HG02571 (cell line): ENCODE results near the gene HDDC2.

ENCODE experiments used
- ATAC-seq: cut with Tn5 transposase; IDR thresholded peaks from one replicate; pipeline ENCODE4 v1.9.1; 2021; ENCODE audit warnings: mild to moderate bottlenecking, moderate library complexity; ENCODE audit not compliant: unreplicated experiment

The HDDC2 gene

GRCh38 chr6:125301435-125302391 lies at the start of gene HDDC2:
TSS of gene HDDC2 (minus strand) at chr6:125301967. CDS start at chr6:125301932, 35 bp downstream.
- ATAC-seq, result peak; percentile 79

GRCh38 chr6:125346926-125347563 lies 45.3 kb upstream of the HDDC2 start:
- peak; percentile 79 for ATAC-seq

GRCh38 chr6:125346201-125346925 lies 44.6 kb upstream of the HDDC2 start:
- peak; percentile 53 for ATAC-seq

GRCh38 chr6:125341460-125341859 lies 39.7 kb upstream of the HDDC2 start:
- no peak for ATAC-seq

- ATAC-seq, result no peak
Measured at GRCh38 chr6:125340991-125341390, 39.2 kb upstream of the HDDC2 start.

- ATAC-seq, result no peak
Measured at GRCh38 chr6:125340175-125340835, 38.5 kb upstream of the HDDC2 start.

GRCh38 chr6:125339653-125340052 lies 37.9 kb upstream of the HDDC2 start:
- no peak for ATAC-seq

- no peak for ATAC-seq
Measured at GRCh38 chr6:125338381-125338780, 36.6 kb upstream of the HDDC2 start.

- ATAC-seq, result no peak
Measured at GRCh38 chr6:125337706-125338105, 35.9 kb upstream of the HDDC2 start.

GRCh38 chr6:125332664-125333063 lies 30.9 kb upstream of the HDDC2 start:
- ATAC-seq, result no peak

GRCh38 chr6:125325586-125325985 lies 23.8 kb upstream of the HDDC2 start:
- no peak for ATAC-seq

- no peak for ATAC-seq
Measured at GRCh38 chr6:125323376-125323775, 21.6 kb upstream of the HDDC2 start.

GRCh38 chr6:125316621-125317020 lies 14.9 kb upstream of the HDDC2 start:
- no peak for ATAC-seq

- no peak for ATAC-seq
Measured at GRCh38 chr6:125315548-125315947, 13.8 kb upstream of the HDDC2 start.

- ATAC-seq, result peak; percentile 83
Measured at GRCh38 chr6:125314009-125314581, 12.3 kb upstream of the HDDC2 start.

- ATAC-seq, result no peak
Measured at GRCh38 chr6:125312950-125313349, 11.2 kb upstream of the HDDC2 start.

- ATAC-seq, result no peak
Measured at GRCh38 chr6:125312478-125312877, 10.7 kb upstream of the HDDC2 start.

- ATAC-seq, result peak; percentile 79
Measured at GRCh38 chr6:125310994-125311649, 9.4 kb upstream of the HDDC2 start.

- no peak for ATAC-seq
Measured at GRCh38 chr6:125307964-125308615, 6.3 kb upstream of the HDDC2 start.
